Mesendoderm (in vitro differentiated cells): Measurements from ENCODE around the gene SCNN1G.

Experiments used
- DNase-seq: peaks from one replicate; pipeline ENCODE4 v3.0.0; 2013
- H2AK5ac ChIP-seq: 2 replicates; pipeline ENCODE4 v1.6.1; 2013; ENCODE audit warnings: low read length, inconsistent platforms
- H2BK120ac ChIP-seq: 2 replicates; pipeline ENCODE4 v1.6.1; 2013; ENCODE audit warnings: low read depth, mild to moderate bottlenecking, low read length, moderate library complexity, mixed read lengths
- H2BK15ac ChIP-seq: replicated peaks from 2 replicates; pipeline ENCODE4 v1.6.1; 2013; ENCODE audit warnings: low read depth, mild to moderate bottlenecking, moderate library complexity
- H2BK5ac ChIP-seq: 2 replicates; pipeline ENCODE4 v1.6.1; 2013; ENCODE audit warnings: low read length, inconsistent platforms
- H3K18ac ChIP-seq: 2 replicates; pipeline ENCODE4 v1.6.1; 2013; ENCODE audit warnings: mild to moderate bottlenecking, low read length, mixed read lengths
- H3K23ac ChIP-seq: one replicate; pipeline ENCODE4 v1.6.1; 2013; ENCODE audit warnings: low read length
- H3K27ac ChIP-seq: 2 replicates; pipeline ENCODE4 v1.5.1; 2013; ENCODE audit warnings: low read depth, mild to moderate bottlenecking, inconsistent platforms, low read length, moderate library complexity
- H3K27me3 ChIP-seq: 2 replicates; pipeline ENCODE4 v1.6.1; 2013; ENCODE audit warnings: low read length, control low read depth, mild to moderate bottlenecking, inconsistent platforms; ENCODE audit not compliant: insufficient read depth, poor library complexity
- H3K36me3 ChIP-seq: 2 replicates; pipeline ENCODE4 v1.6.1; 2013; ENCODE audit warnings: low read length, inconsistent platforms; ENCODE audit not compliant: control insufficient read depth, insufficient read depth
- H3K4ac ChIP-seq: one replicate; pipeline ENCODE4 v1.6.1; 2013; ENCODE audit warnings: low read depth, mild to moderate bottlenecking, low read length, moderate library complexity
- H3K4me1 ChIP-seq: 2 replicates; pipeline ENCODE4 v1.6.1; 2013; ENCODE audit warnings: low read depth, low read length, inconsistent platforms; ENCODE audit not compliant: control insufficient read depth
- H3K4me2 ChIP-seq: 2 replicates; pipeline ENCODE4 v1.6.1; 2013; ENCODE audit warnings: low read length
- H3K4me3 ChIP-seq: 2 replicates; pipeline ENCODE4 v1.5.1; 2013; ENCODE audit warnings: mild to moderate bottlenecking, low read length
- H3K56ac ChIP-seq: one replicate; pipeline ENCODE4 v1.6.1; 2013; ENCODE audit warnings: low read length
- H3K79me1 ChIP-seq: 2 replicates; pipeline ENCODE4 v1.6.1; 2013; ENCODE audit warnings: low read length, inconsistent platforms
- H3K79me2 ChIP-seq: 2 replicates; pipeline ENCODE4 v1.6.1; 2013; ENCODE audit warnings: mild to moderate bottlenecking, low read length; ENCODE audit not compliant: control insufficient read depth, insufficient read depth
- H3K9ac ChIP-seq: 2 replicates; pipeline ENCODE4 v1.6.1; 2013; ENCODE audit warnings: low read length, inconsistent platforms
- H4K5ac ChIP-seq: one replicate; pipeline ENCODE4 v1.6.1; 2013; ENCODE audit warnings: low read length
- H4K8ac ChIP-seq: one replicate; pipeline ENCODE4 v1.6.1; 2013; ENCODE audit warnings: low read depth, mild to moderate bottlenecking, control low read depth, low read length, moderate library complexity
- WGBS: extraction: QIAGEN DNeasy Blood & Tissue Kit; methylation state at CpG from one replicate; pipeline ENCODE4 v1.1.7; 2013; ENCODE audit warnings: low lambda C conversion rate, missing lambda C conversion rate; ENCODE audit not compliant: insufficient coverage; ENCODE audit errors: extremely low coverage; 5-methylcytosine and 5-hydroxymethylcytosine counted together

Gene SCNN1G

GRCh38 chr16:23207485-23207884 lies 24.9 kb downstream of the SCNN1G start:
- Histone ChIP-seq H3K4me2 (no peak overlapping the region), H2AK5ac (no peak overlapping the region), H2BK5ac (no peak overlapping the region), H3K27me3 (no peaks in the 10 kb centered on the region), H3K79me1 (no peaks in the 10 kb centered on the region), H3K4me1 (no peaks in the 10 kb centered on the region), H2BK120ac (no peak overlapping the region), H3K79me2 (no peaks in the 10 kb centered on the region), H2BK15ac (no peak overlapping the region), H3K23ac (no peak overlapping the region), H3K56ac (no peak overlapping the region), H3K27ac (no peak overlapping the region), H3K18ac (no peak overlapping the region), H4K8ac (no peak overlapping the region), H3K36me3 (no peaks in the 10 kb centered on the region), H3K4ac (no peak overlapping the region), H3K4me3 (no peak overlapping the region), H4K5ac (no peak overlapping the region), H3K9ac (no peak overlapping the region)
- no CpG with 5 or more reads among the region's 3 CpGs for WGBS
- no peak for DNase-seq

- Histone ChIP-seq H3K9ac (no peak overlapping the region), H2BK120ac (no peak overlapping the region), H3K79me2 (no peaks in the 10 kb centered on the region), H3K56ac (no peak overlapping the region), H3K36me3 (no peaks in the 10 kb centered on the region), H3K4me3 (no peak overlapping the region), H3K4me2 (no peak overlapping the region), H3K18ac (no peak overlapping the region), H4K8ac (no peak overlapping the region), H2BK15ac (no peak overlapping the region), H3K27me3 (no peaks in the 10 kb centered on the region), H3K79me1 (no peaks in the 10 kb centered on the region), H3K4me1 (no peaks in the 10 kb centered on the region), H2BK5ac (no peak overlapping the region), H2AK5ac (no peak overlapping the region), H4K5ac (no peak overlapping the region), H3K23ac (no peak overlapping the region), H3K27ac (no peak overlapping the region), H3K4ac (no peak overlapping the region)
- WGBS, result no CpG with 5 or more reads among the region's 9 CpGs
- no peak for DNase-seq
These were observed 27.1 kb downstream of the SCNN1G start for GRCh38 chr16:23209606-23210005.

- Histone ChIP-seq H3K36me3 (no peaks in the 10 kb centered on the region), H3K56ac (no peak overlapping the region), H3K27ac (no peak overlapping the region), H3K4me1 (no peaks in the 10 kb centered on the region), H3K9ac (no peak overlapping the region), H3K4me3 (no peak overlapping the region), H3K79me1 (no peaks in the 10 kb centered on the region), H3K4ac (no peak overlapping the region), H3K23ac (no peak overlapping the region), H3K27me3 (no peaks in the 10 kb centered on the region), H3K79me2 (no peaks in the 10 kb centered on the region), H2BK15ac (no peak overlapping the region), H2BK5ac (no peak overlapping the region), H4K5ac (no peak overlapping the region), H4K8ac (no peak overlapping the region), H2BK120ac (no peak overlapping the region), H2AK5ac (no peak overlapping the region), H3K4me2 (no peak overlapping the region), H3K18ac (no peak overlapping the region)
- no CpG with 5 or more reads among the region's 3 CpGs for WGBS
- no peak for DNase-seq
These were observed 31.3 kb downstream of the SCNN1G start for GRCh38 chr16:23213831-23214230.

GRCh38 chr16:23214796-23215195 lies 32.3 kb downstream of the SCNN1G start:
- H3K18ac ChIP-seq, result no peak overlapping the region
- no peak overlapping the region for H2BK5ac ChIP-seq
- no peak overlapping the region for H4K8ac ChIP-seq
- DNase-seq, result no peak
- no peak overlapping the region for H3K4ac ChIP-seq
- H3K4me1 ChIP-seq, result no peaks in the 10 kb centered on the region
- no peaks in the 10 kb centered on the region for H3K79me2 ChIP-seq
- H2AK5ac ChIP-seq, result no peak overlapping the region
- H3K9ac ChIP-seq, result no peak overlapping the region
- no CpG with 5 or more reads among the region's 7 CpGs for WGBS
- H3K36me3 ChIP-seq, result no peaks in the 10 kb centered on the region
- H3K4me2 ChIP-seq, result no peak overlapping the region
- no peak overlapping the region for H3K4me3 ChIP-seq
- H3K27me3 ChIP-seq, result no peaks in the 10 kb centered on the region
- no peaks in the 10 kb centered on the region for H3K79me1 ChIP-seq
- no peak overlapping the region for H2BK120ac ChIP-seq
- no peak overlapping the region for H3K56ac ChIP-seq
- no peak overlapping the region for H4K5ac ChIP-seq
- H3K23ac ChIP-seq, result no peak overlapping the region
- H2BK15ac ChIP-seq, result no peak overlapping the region
- H3K27ac ChIP-seq, result no peak overlapping the region

GRCh38 chr16:23215435-23215834 lies 32.9 kb downstream of the SCNN1G start:
- Histone ChIP-seq H3K4me3 (no peak overlapping the region), H4K5ac (no peak overlapping the region), H3K4me2 (no peak overlapping the region), H3K36me3 (no peaks in the 10 kb centered on the region), H3K4me1 (no peaks in the 10 kb centered on the region), H2BK15ac (no peak overlapping the region), H3K18ac (no peak overlapping the region), H3K23ac (no peak overlapping the region), H3K79me2 (no peaks in the 10 kb centered on the region), H2BK120ac (no peak overlapping the region), H4K8ac (no peak overlapping the region), H3K9ac (no peak overlapping the region), H3K79me1 (no peaks in the 10 kb centered on the region), H3K27ac (no peak overlapping the region), H2AK5ac (no peak overlapping the region), H3K4ac (no peak overlapping the region), H3K27me3 (no peaks in the 10 kb centered on the region), H2BK5ac (no peak overlapping the region), H3K56ac (no peak overlapping the region)
- DNase-seq, result no peak
- WGBS, result no CpG with 5 or more reads among the region's 10 CpGs

GRCh38 chr16:23216658-23217246 lies 34.2 kb downstream of the SCNN1G start:
- Histone ChIP-seq H3K79me2 (no peaks in the 10 kb centered on the region), H3K9ac (no peak overlapping the region), H4K8ac (no peak overlapping the region), H4K5ac (no peak overlapping the region), H3K23ac (no peak overlapping the region), H3K79me1 (no peaks in the 10 kb centered on the region), H2BK15ac (no peak overlapping the region), H3K4me2 (no peak overlapping the region), H2AK5ac (no peak overlapping the region), H2BK5ac (no peak overlapping the region), H3K4ac (no peak overlapping the region), H3K36me3 (no peaks in the 10 kb centered on the region), H3K18ac (no peak overlapping the region), H3K4me3 (no peak overlapping the region), H2BK120ac (no peak overlapping the region), H3K27ac (no peak overlapping the region), H3K4me1 (no peaks in the 10 kb centered on the region), H3K56ac (no peak overlapping the region), H3K27me3 (no peaks in the 10 kb centered on the region)
- no peak for DNase-seq
- WGBS, result no CpG with 5 or more reads among the region's 4 CpGs
